HG03135 (cell line): Measurements from ENCODE around the gene MGRN1.
"Not testable (repeated sequence)": the region's sequence is repeated elsewhere in the genome, so short reads cannot be mapped to it uniquely, and the experiment has no call there.

ENCODE experiments used
- ATAC-seq: cut with Tn5 transposase; IDR thresholded peaks from one replicate; pipeline ENCODE4 v1.9.1; 2021; ENCODE audit warnings: mild to moderate bottlenecking, moderate library complexity; ENCODE audit not compliant: unreplicated experiment

MGRN1 gene

DNA sequence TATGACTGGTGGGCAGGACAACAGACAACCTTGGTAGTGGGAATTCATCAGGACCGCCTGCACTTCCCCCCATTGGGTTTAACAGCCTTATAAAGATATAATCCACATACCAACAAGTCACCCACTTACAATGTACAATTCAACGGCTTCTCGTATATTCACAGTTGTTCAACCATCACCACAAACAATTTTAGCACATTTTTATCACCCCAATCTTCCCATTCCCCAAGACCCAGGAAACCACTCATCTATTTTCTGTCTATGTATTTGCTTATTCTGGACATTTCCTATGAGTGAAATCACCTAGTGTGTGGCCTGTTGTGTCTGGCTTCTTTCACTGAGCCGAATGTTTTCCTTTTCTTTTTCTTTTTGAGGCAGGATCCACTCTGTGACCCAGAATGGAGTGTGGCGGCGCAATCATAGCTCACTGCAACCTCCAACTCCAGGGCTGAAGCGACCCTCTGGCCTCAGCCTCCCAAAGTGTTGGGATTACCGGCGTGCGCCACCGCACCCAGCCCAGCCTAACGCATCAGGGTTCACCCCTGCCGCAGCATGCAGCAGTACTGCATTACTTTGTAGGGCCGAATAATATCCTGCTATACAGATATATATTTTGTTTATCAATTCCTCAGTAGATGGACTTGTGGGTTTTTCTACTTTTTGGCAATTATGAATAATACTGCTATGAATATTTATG lies 98.6 kb downstream of the MGRN1 start:
- no peak for ATAC-seq

DNA sequence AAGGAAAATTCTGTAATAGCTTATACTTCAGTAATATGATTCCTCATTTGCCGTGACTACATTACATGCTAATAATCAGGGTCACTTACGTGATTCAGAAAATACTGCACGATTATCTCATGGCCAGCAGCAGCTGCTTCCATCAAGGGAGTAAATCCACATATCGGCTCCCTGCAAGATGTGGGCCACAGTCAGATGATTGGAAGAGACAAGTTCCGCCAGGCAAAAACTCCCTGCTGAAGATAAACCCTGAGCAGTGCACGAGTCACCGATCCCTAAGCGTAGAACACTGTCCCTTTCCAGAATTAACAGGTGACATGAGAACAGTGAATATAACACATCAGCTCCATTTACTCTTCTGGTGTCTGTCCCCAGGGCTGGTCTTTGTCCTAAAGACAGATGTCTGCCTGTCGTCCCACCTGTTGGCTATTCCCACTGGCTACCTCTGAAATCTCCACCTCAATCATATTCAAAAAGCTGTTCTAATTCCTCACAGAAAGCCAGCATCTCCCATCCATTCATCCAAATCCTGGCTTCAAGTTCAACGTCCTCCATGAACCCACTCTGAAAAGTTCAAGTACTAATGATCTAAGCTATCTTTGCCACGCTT lies 100.1 kb downstream of the MGRN1 start:
- ATAC-seq: no peak

DNA sequence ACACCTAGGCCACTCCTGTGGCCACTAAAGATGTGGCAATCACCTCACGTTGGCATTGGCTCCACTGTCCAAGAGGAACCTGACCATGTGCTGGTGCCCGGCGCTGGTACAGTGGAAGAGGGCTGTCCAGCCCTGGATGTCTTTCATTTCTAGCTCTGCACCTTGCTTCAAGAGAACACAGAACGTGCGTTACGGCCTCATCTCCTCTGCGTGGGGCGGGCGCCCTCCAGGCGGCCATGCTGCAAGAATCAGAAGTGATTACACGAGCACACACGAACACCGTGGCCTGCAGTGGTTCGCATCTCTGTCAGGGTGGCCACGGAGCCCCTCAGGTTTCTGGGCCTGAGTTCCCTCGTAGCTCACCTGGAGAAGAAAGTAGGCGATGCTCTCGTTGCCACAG lies 102.0 kb downstream of the MGRN1 start:
- no peak for ATAC-seq

GRCh38 chr16:4728676-4729075 lies 104.0 kb downstream of the MGRN1 start:
- no peak for ATAC-seq

DNA sequence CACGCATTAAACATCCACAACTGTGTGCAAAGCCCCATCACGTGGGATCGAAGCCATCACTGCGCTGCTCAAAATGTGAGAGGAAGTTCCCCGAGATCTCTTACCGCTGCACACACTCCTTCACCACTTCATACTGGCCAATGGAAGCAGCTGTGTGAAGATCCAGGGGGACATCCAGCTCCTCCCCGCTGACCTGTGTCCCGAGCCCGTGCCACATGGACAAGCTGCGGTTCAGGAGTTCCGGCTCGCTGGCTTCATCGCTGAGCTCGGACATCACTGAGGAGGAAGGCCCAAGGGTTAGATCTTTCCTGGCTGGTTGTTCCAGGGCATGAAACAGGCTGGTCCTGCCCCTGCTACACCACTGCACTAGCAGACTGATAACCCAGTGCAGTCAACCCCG lies 105.2 kb downstream of the MGRN1 start:
- no peak for ATAC-seq

DNA sequence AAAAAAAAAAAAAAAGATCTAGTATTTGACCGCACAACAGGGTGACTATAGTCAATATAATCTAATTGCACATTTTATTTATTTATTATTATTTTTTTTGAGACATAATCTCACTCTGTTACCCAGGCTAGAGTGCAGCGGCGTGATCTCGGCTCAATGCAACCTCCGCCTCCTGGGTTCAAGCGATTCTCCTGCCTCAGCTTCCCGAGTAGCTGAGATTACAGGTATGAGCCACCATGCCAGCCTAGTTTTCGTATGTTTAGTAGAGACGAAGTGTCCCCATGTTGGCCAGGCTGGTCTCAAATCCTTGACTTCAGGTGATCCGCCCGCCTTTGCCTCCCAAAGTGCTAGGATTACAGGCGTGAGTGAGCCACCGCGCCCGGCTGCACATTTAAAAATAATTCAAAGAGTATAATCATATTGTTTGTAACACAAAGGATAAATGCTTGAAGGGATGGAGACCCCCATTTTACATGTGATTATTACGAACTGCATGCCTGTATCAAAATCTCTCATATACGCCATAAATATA lies 108.7 kb downstream of the MGRN1 start:
- ATAC-seq: no peak

GRCh38 chr16:4733747-4734062 lies 109.1 kb downstream of the MGRN1 start:
- ATAC-seq: peak; percentile 12

DNA sequence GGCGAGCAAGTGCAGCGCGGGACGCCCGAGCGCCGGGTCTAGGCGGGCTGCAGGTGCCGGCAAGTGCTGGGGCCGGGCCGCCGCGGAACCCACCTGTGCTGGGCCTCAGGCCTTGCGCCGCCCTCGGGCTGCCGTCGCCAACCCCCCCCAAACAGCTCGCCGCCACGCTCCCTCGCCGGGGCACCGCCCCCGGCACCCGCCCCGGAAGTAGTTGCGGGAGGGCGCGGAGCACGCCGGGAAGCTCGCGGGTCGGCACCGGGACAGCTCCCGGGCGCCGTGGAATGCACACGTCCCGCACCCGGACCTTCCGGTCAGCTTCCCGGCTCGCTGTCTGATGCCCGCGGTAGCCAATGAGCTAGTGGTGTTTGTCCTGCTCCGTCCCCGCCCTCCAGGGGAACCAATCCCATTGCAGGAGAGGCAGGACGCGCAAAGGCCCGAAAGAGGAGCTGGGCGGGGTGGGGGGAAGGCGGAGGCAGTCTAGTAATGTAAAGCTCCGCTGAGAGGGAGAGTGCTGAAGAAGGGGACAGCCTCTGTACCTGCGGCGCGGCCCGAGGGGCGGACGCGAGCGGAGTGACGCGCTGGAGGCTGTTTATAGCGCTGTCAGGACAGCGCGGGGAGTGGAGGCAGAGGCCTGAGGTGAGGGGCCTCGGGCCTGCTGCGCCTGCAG lies 109.6 kb downstream of the MGRN1 start, which contains the start of the genes ANKS3 and DNAAF8:
TSS of gene ANKS3 (minus strand) at position 209 of the 667 bp plus-strand sequence. CDS start 4,122 bp downstream, outside the sequence.
TSS of gene DNAAF8 (plus strand) at position 475 of the 667 bp plus-strand sequence. CDS start 1,978 bp downstream, outside the sequence.
- peak; percentile 72 for ATAC-seq

- ATAC-seq: peak; percentile 53
Observed at GRCh38 chr16:4734730-4735535, 110.3 kb downstream of the MGRN1 start.

DNA sequence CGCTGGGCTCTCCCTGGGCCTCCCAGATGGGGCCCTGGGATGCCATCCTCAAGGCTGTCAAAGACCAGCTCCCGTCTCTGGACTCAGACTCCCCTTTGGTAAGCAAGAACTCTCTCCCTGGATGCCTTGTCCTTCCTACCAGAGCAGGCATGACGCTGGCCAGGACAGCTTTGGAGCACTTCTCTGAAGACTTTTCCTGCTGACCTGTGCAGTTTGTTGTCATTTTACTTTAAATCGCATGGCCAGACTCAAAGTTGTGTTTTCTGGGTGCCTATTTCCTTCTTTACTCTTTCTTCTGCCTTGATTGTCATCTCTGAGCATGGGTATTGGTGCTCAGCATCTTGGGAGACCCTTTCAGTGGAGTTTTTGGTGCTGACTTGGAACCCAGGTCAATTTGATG lies 111.9 kb downstream of the MGRN1 start:
- ATAC-seq: no peak

- ATAC-seq: no peak
Observed at GRCh38 chr16:4737545-4737944, 112.9 kb downstream of the MGRN1 start.

GRCh38 chr16:4738370-4738769 lies 113.7 kb downstream of the MGRN1 start:
- not testable (repeated sequence) for ATAC-seq
